Measurements from ENCODE around the gene KCNG2. TPM values are rescaled to one million over a fixed set of nuclear protein-coding genes. Genes with fewer than 3 reads are reported as not detected.

Gene KCNG2
- total and polyA plus RNA-seq, 2 of the 13 experiments (the other 11 are each of a cell fraction or from before 2014, with no cell fraction given): not detected

DNA sequence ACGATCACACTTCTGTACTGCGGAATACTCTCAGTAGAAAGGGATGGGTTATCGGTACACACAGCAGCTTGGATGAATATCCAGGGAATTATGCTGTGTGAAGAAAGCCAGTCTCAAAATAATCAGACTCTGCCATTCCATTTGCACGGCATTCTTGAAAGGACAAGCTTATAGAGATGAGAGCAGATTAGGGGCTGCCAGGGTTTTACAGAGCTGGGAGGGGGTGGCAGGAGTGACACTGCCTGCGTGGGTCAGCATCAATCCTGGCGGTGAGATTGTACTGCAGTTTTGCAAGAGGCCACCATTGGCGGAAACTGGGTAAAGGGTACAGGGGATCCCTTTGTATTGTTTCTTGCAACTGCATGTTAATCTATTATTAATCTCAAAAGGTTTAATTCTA lies 16.6 kb downstream of the KCNG2 start:
- BruUV-seq (replicated peaks): no TSS peak
- H3K79me2 ChIP-seq (ENCODE audit: insufficient read depth, low read length): no peaks in the 10 kb centered on the region
- no peak for ATAC-seq

More for the DNA sequence above, 16.6 kb downstream of the KCNG2 start:
- no peak overlapping the region for H3K4me3 ChIP-seq (replicated peaks in 1 of 3; ENCODE audit: insufficient read depth in 1 of 3, low read depth in 2 of 3, low read length in 3 of 3)
- H4K20me1 ChIP-seq (ENCODE audit: insufficient read depth, low read length): no peaks in the 10 kb centered on the region
- WGBS (ENCODE audit: low lambda C conversion rate): 37% methylated on average over 7 of the region's 7 CpGs
- FAIRE-seq: no peak
- H3K4me1 ChIP-seq (ENCODE audit: insufficient read depth, low read length): no peaks in the 10 kb centered on the region
- no peak overlapping the region for H3K4me2 ChIP-seq (ENCODE audit: low read depth, low read length)
- POLR2A ChIA-PET: no interaction called here
- no peaks in the 10 kb centered on the region for H3K9me3 ChIP-seq (ENCODE audit: low read length)
- DNase-seq (ENCODE audit: low spot score): no peak
- intact Hi-C loops (cut with micrococcal nuclease; ENCODE audit: unreplicated experiment) (no loop called here), in situ Hi-C loops (cut with HindIII; ENCODE audit: extremely low pct_ligation_motif_present, low pct_unique_long_range_greater_than_20kb) (no loop called here)
- TF ChIP-seq NR2C2 (CRISPR knock-in tag; IDR thresholded peaks at IDR 0.05; ENCODE audit: borderline replicate concordance): no peak
- TF ChIP-seq ZNF605 (CRISPR knock-in tag; IDR thresholded peaks at IDR 0.05): no peak
- no peak for TF ChIP-seq SMYD3 (CRISPR knock-in tag; IDR thresholded peaks at IDR 0.05)
- TF ChIP-seq ZNF441 (CRISPR knock-in tag; IDR thresholded peaks at IDR 0.05; ENCODE audit: borderline replicate concordance): no peak
- TF ChIP-seq, protein P1, sequence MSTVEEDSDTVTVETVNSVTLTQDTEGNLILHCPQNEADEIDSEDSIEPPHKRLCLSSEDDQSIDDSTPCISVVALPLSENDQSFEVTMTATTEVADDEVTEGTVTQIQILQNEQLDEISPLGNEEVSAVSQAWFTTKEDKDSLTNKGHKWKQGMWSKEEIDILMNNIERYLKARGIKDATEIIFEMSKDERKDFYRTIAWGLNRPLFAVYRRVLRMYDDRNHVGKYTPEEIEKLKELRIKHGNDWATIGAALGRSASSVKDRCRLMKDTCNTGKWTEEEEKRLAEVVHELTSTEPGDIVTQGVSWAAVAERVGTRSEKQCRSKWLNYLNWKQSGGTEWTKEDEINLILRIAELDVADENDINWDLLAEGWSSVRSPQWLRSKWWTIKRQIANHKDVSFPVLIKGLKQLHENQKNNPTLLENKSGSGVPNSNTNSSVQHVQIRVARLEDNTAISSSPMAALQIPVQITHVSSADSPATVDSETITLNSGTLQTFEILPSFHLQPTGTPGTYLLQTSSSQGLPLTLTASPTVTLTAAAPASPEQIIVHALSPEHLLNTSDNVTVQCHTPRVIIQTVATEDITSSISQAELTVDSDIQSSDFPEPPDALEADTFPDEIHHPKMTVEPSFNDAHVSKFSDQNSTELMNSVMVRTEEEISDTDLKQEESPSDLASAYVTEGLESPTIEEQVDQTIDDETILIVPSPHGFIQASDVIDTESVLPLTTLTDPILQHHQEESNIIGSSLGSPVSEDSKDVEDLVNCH (CRISPR knock-in tag; IDR thresholded peaks at IDR 0.05): no peak
- TF ChIP-seq ELF1 (CRISPR knock-in tag; IDR thresholded peaks at IDR 0.05): no peak
- no peak for TF ChIP-seq BRD4 (CRISPR knock-in tag; IDR thresholded peaks at IDR 0.05)
- TF ChIP-seq RBM39 (IDR thresholded peaks at IDR 0.05; ENCODE audit: low read depth, low read length, poor library complexity, severe bottlenecking): no peak
- no peak for TF ChIP-seq PPARG (CRISPR knock-in tag; conservative IDR thresholded peaks at IDR 0.05)
- TF ChIP-seq CBX2 (IDR thresholded peaks at IDR 0.05; ENCODE audit: low read depth, low read length): no peak
- TF ChIP-seq CBX2 (CRISPR knock-in tag; IDR thresholded peaks at IDR 0.05; ENCODE audit: low read depth): no peak
- TF ChIP-seq ISL2 (CRISPR knock-in tag; IDR thresholded peaks at IDR 0.05): no peak
- TF ChIP-seq, protein P2, sequence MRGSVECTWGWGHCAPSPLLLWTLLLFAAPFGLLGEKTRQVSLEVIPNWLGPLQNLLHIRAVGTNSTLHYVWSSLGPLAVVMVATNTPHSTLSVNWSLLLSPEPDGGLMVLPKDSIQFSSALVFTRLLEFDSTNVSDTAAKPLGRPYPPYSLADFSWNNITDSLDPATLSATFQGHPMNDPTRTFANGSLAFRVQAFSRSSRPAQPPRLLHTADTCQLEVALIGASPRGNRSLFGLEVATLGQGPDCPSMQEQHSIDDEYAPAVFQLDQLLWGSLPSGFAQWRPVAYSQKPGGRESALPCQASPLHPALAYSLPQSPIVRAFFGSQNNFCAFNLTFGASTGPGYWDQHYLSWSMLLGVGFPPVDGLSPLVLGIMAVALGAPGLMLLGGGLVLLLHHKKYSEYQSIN (CRISPR knock-in tag; IDR thresholded peaks at IDR 0.05; ENCODE audit: borderline replicate concordance): no peak
- TF ChIP-seq, protein P3, sequence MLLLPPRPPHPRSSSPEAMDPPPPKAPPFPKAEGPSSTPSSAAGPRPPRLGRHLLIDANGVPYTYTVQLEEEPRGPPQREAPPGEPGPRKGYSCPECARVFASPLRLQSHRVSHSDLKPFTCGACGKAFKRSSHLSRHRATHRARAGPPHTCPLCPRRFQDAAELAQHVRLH (CRISPR knock-in tag; IDR thresholded peaks at IDR 0.05; ENCODE audit: borderline replicate concordance, low read depth): no peak
- H2AFZ ChIP-seq (ENCODE audit: low read length): no peak overlapping the region
- CTCF ChIA-PET (ENCODE audit: low intra/inter-chr PET ratio, low total read pairs): no interaction called here
- no peak overlapping the region for H3K27ac ChIP-seq (ENCODE audit: extremely low read length, insufficient read depth, low read length)
- no peaks in the 10 kb centered on the region for H3K36me3 ChIP-seq (replicated peaks in 1 of 2; ENCODE audit: control insufficient read depth in 1 of 2, insufficient read depth in 2 of 2, low read length in 2 of 2)
- no peak overlapping the region for H3K9ac ChIP-seq (ENCODE audit: insufficient read depth, low read depth, low read length)
- H3K27me3 ChIP-seq (ENCODE audit: control insufficient read depth in 1 of 2, insufficient read depth in 2 of 2, low read length in 2 of 2): peaks cover 7 to 47% of the 10 kb centered on the region in 2 experiments

Data from HepG2 (cell line).